HepG2 (cell line): ENCODE data around the gene MT1A. TPM values are rescaled to one million over a fixed set of nuclear protein-coding genes. Genes with fewer than 3 reads are reported as not detected.

Experiments
- AGO1 ChIP-seq: fragments of 200-400 bp; formaldehyde crosslinking; IDR thresholded peaks from 2 replicates; pipeline ENCODE4 v1.6.1; 2017; ENCODE audit warnings: mild to moderate bottlenecking, low read depth, low read length, moderate library complexity; ENCODE audit not compliant: poor library complexity, severe bottlenecking
- CCAR2 ChIP-seq: fragments of 200-400 bp; formaldehyde crosslinking; optimal IDR thresholded peaks from 2 replicates; pipeline ENCODE3; 2018; ENCODE audit warnings: low read depth, mild to moderate bottlenecking, low read length, moderate library complexity
- SNAPC4 ChIP-seq: sonication (generic); formaldehyde crosslinking; IDR thresholded peaks from 2 replicates; pipeline ENCODE4 v1.4.0; 2020; ENCODE audit warnings: mild to moderate bottlenecking, missing genetic modification reagents
- THRA ChIP-seq: sonication (generic); formaldehyde crosslinking; IDR thresholded peaks from 2 replicates; pipeline ENCODE4 v1.4.0; 2020; ENCODE audit warnings: missing genetic modification reagents, borderline replicate concordance
- YEATS4 ChIP-seq: sonication (generic); formaldehyde crosslinking; IDR thresholded peaks from 2 replicates; pipeline ENCODE4 v1.4.0; 2020; ENCODE audit warnings: missing genetic modification reagents, borderline replicate concordance
- ZBTB26 ChIP-seq: IDR thresholded peaks from 2 replicates; pipeline ENCODE4 v1.6.1; 2016; ENCODE audit warnings: missing compliant biosample characterization, missing genetic modification reagents, borderline replicate concordance
- ZNF318 ChIP-seq: sonication (generic); formaldehyde crosslinking; IDR thresholded peaks from 2 replicates; pipeline ENCODE4 v1.4.0; 2020; ENCODE audit warnings: mild to moderate bottlenecking, missing genetic modification reagents
- ZNF501 ChIP-seq: sonication (generic); formaldehyde crosslinking; IDR thresholded peaks from 2 replicates; pipeline ENCODE4 v1.5.1; 2020; ENCODE audit warnings: mild to moderate bottlenecking, moderate library complexity, missing genetic modification reagents
- ZNF557 ChIP-seq: sonication (generic); formaldehyde crosslinking; IDR thresholded peaks from 2 replicates; pipeline ENCODE4 v1.4.0; 2020; ENCODE audit warnings: missing genetic modification reagents
- ZSCAN20 ChIP-seq: sonication (generic); formaldehyde crosslinking; IDR thresholded peaks from 2 replicates; pipeline ENCODE4 v1.4.0; 2020; ENCODE audit warnings: missing genetic modification reagents, mild to moderate bottlenecking, borderline replicate concordance
- polyA plus RNA-seq, 8 experiments: library from polyadenylated mRNA; depleted of rRNA in 3 of 8; stranded (reverse) in 7 of 8; unstranded in 1 of 8; fragments of >200 nt; fragmentation: Illumina TruSeq in 4 of 8; extraction: Trizol in 4 of 8; gene quantifications; 2 replicates each; pipeline versions ENCODE4 v1.2.1 to v1.2.3, GENCODE V29; 2011 to 2016; ENCODE audit warnings: low read depth in 4 of 8, missing spikeins in 1 of 8, mixed read lengths in 1 of 8; ENCODE audit not compliant: insufficient read depth in 1 of 8
- total RNA-seq, 5 experiments: library from RNA; depleted of rRNA; stranded (reverse); fragments of >200 nt; fragmentation: Illumina TruSeq; extraction: Trizol; gene quantifications; 2 replicates each; pipeline ENCODE4 v1.2.3, GENCODE V29; 2016; ENCODE audit warnings: low read depth in 1 of 5

MT1A gene
- total and polyA plus RNA-seq, 2 of the 13 experiments (the other 11 are each of a cell fraction or from before 2014, with no cell fraction given), result 8.3 to 10.4 TPM

- no peak for TF ChIP-seq SNAPC4 (CRISPR knock-in tag)
- TF ChIP-seq ZNF557, result no peak
- no peak for TF ChIP-seq YEATS4 (CRISPR knock-in tag)
- no peak for TF ChIP-seq CCAR2
- no peak for TF ChIP-seq ZSCAN20 (CRISPR knock-in tag)
- TF ChIP-seq AGO1, result no peak
- TF ChIP-seq THRA (CRISPR knock-in tag), result no peak
- TF ChIP-seq ZNF501 (CRISPR knock-in tag), result peak; percentile 51; the same call in 1 of the 2 replicates
- TF ChIP-seq ZBTB26 (CRISPR knock-in tag), result no peak
- TF ChIP-seq ZNF318 (CRISPR knock-in tag), result 0 out of 2 replicates have a peak, but pooled peaks have one; percentile 17
Observed at GRCh38 chr16:56610017-56610608, 28.4 kb upstream of the MT1A start (continued).
